Endodermal cell (in vitro differentiated cells): ENCODE data around the gene BRF1. TPM values are rescaled to one million over a fixed set of nuclear protein-coding genes. Genes with fewer than 3 reads are reported as not detected.
A peak's percentile ranks its signal among the peaks of the same experiment; 100 is the strongest.

Source experiments
- DNase-seq: peaks from one replicate; pipeline ENCODE4 v3.0.0-alpha.2; 2017
- H3K27ac ChIP-seq: 2 replicates; pipeline ENCODE4 v1.5.1; 2013; ENCODE audit warnings: mild to moderate bottlenecking, low read depth, low read length, moderate library complexity
- H3K27me3 ChIP-seq: 2 replicates; pipeline ENCODE4 v1.6.1; 2013; ENCODE audit warnings: mild to moderate bottlenecking, low read length, moderate library complexity; ENCODE audit not compliant: insufficient read depth, control insufficient read depth, poor library complexity, severe bottlenecking
- H3K36me3 ChIP-seq: 2 replicates; pipeline ENCODE4 v1.7.0; 2013; ENCODE audit warnings: mild to moderate bottlenecking, low read length, moderate library complexity; ENCODE audit not compliant: control insufficient read depth, insufficient read depth
- H3K4me1 ChIP-seq: one replicate; pipeline ENCODE4 v1.7.0; 2013; ENCODE audit warnings: low read length; ENCODE audit not compliant: control insufficient read depth, insufficient read depth
- H3K4me3 ChIP-seq: 2 replicates; pipeline ENCODE4 v1.5.1; 2013; ENCODE audit warnings: mild to moderate bottlenecking, low read length, moderate library complexity
- H3K9ac ChIP-seq: 2 replicates; pipeline ENCODE4 v1.6.1; 2013; ENCODE audit warnings: mild to moderate bottlenecking, low read length, moderate library complexity; ENCODE audit not compliant: poor library complexity, severe bottlenecking; ENCODE audit errors: extremely low read depth
- H3K9me3 ChIP-seq: 2 replicates; pipeline ENCODE4 v1.6.1; 2013; ENCODE audit warnings: mild to moderate bottlenecking, low read length, moderate library complexity; ENCODE audit not compliant: control insufficient read depth
- H3K27ac Mint-ChIP-seq: 2 replicates; pipeline ENCODE4 v1.8.0; 2020; ENCODE audit warnings: mixed read lengths
- H3K27me3 Mint-ChIP-seq: 2 replicates; pipeline ENCODE4 v1.8.0; 2021; ENCODE audit warnings: mild to moderate bottlenecking, mixed read lengths; ENCODE audit not compliant: insufficient read depth
- H3K36me3 Mint-ChIP-seq: 2 replicates; pipeline ENCODE4 v1.8.0; 2020; ENCODE audit warnings: low read depth, mixed read lengths
- H3K4me1 Mint-ChIP-seq: 2 replicates; pipeline ENCODE4 v1.8.0; 2020; ENCODE audit warnings: mixed read lengths
- H3K4me3 Mint-ChIP-seq: 2 replicates; pipeline ENCODE4 v1.8.0; 2020; ENCODE audit warnings: mild to moderate bottlenecking, moderate library complexity, mixed read lengths
- H3K9me3 Mint-ChIP-seq: 2 replicates; pipeline ENCODE4 v1.8.0; 2020; ENCODE audit warnings: mild to moderate bottlenecking, mixed read lengths
- CTCF ChIP-seq: fragments of 200-600 bp; sonication (generic); conservative IDR thresholded peaks from 2 replicates; pipeline ENCODE4 v1.5.0; 2021; ENCODE audit warnings: antibody characterized with exemption, mild to moderate bottlenecking
- WGBS, 2 experiments: methylation state at CpG; one replicate each; pipeline versions ENCODE4 v1.1.5 to v1.1.7; 2013; ENCODE audit warnings: missing lambda C conversion rate in 2 of 2, mixed read lengths in 1 of 2; ENCODE audit not compliant: insufficient coverage in 1 of 2, insufficient read length in 1 of 2; 5-methylcytosine and 5-hydroxymethylcytosine counted together
- total RNA-seq, 2 donors: library from RNA; stranded (reverse); fragmentation: NEBNext Ultra II Directional in 1 of 2; extraction: Animal tissue kit (Norgen Biotek cat#: 25700) in 1 of 2; gene quantifications; 2 replicates in 1 of 2; 3 replicates in 1 of 2; pipeline ENCODE4 v1.2.1, GENCODE V29; 2021

BRF1 gene
- total RNA-seq, 2 donors from 2014 or later, result 37.0 to 44.5 TPM

GRCh38 chr14:105333613-105334364, 33.0 kb upstream of the BRF1 start:
- Histone ChIP-seq H3K9ac (no peak overlapping the region), H3K27ac (no peak overlapping the region), H3K4me3 (no peak overlapping the region), H3K27me3 (no peaks in the 10 kb centered on the region), H3K4me1 (peaks cover 3% of the 10 kb centered on the region), H3K9me3 (peaks cover 4% of the 10 kb centered on the region), H3K36me3 (no peaks in the 10 kb centered on the region)
- no peak for TF ChIP-seq CTCF
- WGBS, 2 experiments, result 90 to 94% methylated on average over 14 to 18 of the region's 18 CpGs
- Mint-ChIP-seq H3K4me1 (no peaks in the 10 kb centered on the region), H3K27ac (no peak overlapping the region), H3K4me3 (no peak overlapping the region), H3K36me3 (peaks cover 16% of the 10 kb centered on the region), H3K27me3 (no peaks in the 10 kb centered on the region), H3K9me3 (peaks cover 1% of the 10 kb centered on the region)
- no peak for DNase-seq

- Mint-ChIP-seq H3K4me1 (no peaks in the 10 kb centered on the region), H3K4me3 (no peak overlapping the region), H3K36me3 (peaks cover 16% of the 10 kb centered on the region), H3K27ac (peak overlapping the region; percentile 68), H3K9me3 (peaks cover 1% of the 10 kb centered on the region), H3K27me3 (no peaks in the 10 kb centered on the region)
- peaks cover 4% of the 10 kb centered on the region for H3K9me3 ChIP-seq
- H3K4me1 ChIP-seq, result peaks cover 5% of the 10 kb centered on the region
- no peak for DNase-seq
- TF ChIP-seq CTCF, result no peak
- WGBS, 2 experiments, result 93 to 95% methylated on average over 11 to 15 of the region's 15 CpGs
- no peak overlapping the region for H3K4me3 ChIP-seq
- H3K36me3 ChIP-seq, result no peaks in the 10 kb centered on the region
- no peak overlapping the region for H3K27ac ChIP-seq
- H3K9ac ChIP-seq, result no peak overlapping the region
- H3K27me3 ChIP-seq, result no peaks in the 10 kb centered on the region
Observed at GRCh38 chr14:105333020-105333490, 32.3 kb upstream of the BRF1 start.

- H3K27me3 Mint-ChIP-seq, result no peaks in the 10 kb centered on the region
- TF ChIP-seq CTCF, result peak; percentile 35
- H3K36me3 Mint-ChIP-seq, result peaks cover 16% of the 10 kb centered on the region
- H3K4me3 ChIP-seq, result no peak overlapping the region
- H3K9me3 ChIP-seq, result peaks cover 4% of the 10 kb centered on the region
- peaks cover 1% of the 10 kb centered on the region for H3K9me3 Mint-ChIP-seq
- H3K27ac ChIP-seq, result no peak overlapping the region
- no peaks in the 10 kb centered on the region for H3K27me3 ChIP-seq
- peaks cover 11% of the 10 kb centered on the region for H3K4me1 ChIP-seq
- DNase-seq, result no peak
- H3K4me1 Mint-ChIP-seq, result peaks cover 2% of the 10 kb centered on the region
- no peak overlapping the region for H3K9ac ChIP-seq
- H3K36me3 ChIP-seq, result no peaks in the 10 kb centered on the region
- H3K27ac Mint-ChIP-seq, result no peak overlapping the region
- H3K4me3 Mint-ChIP-seq, result no peak overlapping the region
- WGBS, 2 experiments, result 86 to 87% methylated on average over 8 to 11 of the region's 11 CpGs
Observed at GRCh38 chr14:105332350-105332874, 31.6 kb upstream of the BRF1 start.
